AG09319 (cell line): Measurements from ENCODE around the gene FBXO34.

Experiments used
- DNase-seq: peaks from one replicate; pipeline ENCODE4 v3.0.0-alpha.2; 2010; ENCODE audit warnings: low read depth; ENCODE audit errors: extremely low read depth
- TF ChIP-seq, protein P1 (sequence below): IDR thresholded peaks from 2 replicates; pipeline ENCODE4 v1.5.1; 2011; ENCODE audit warnings: low read depth, mild to moderate bottlenecking, inconsistent platforms, low read length, moderate library complexity

FBXO34 gene

DNA sequence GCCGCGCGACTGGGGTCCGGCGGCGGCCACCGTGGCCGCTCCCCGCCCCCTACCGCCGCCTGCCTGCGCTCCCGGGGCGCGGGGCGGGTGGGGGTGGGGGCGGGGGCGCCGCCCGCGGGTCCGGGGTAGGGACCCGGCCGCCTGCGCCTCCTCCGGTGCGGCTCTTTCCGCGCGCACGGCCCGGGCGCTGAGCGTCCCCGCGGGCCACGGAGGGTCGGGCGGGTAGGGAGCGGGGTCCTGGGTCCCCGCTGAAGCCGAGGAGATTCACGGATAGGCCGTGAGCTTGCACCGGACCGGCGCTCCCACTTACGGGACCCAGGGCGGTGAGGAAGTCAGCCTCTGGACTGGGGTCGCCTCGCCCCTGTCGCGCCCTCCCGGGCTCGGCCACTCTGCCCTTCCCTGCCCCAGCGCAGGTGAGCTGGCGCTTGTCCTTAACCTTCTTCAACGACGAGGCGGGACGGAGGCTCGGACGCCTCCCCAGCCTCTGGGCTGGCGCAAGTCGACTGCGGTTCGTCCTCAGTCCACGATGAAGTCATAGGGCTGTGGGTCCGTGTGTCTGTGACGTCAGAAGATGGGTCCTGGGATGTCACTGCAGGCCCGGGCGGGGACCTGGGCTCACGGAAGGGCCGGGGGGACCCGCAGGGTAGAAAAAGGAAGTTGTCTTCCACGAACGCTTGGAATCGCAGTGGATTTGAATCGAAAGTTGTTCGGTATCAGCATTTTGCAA is 514 bp downstream of the FBXO34 start:
- peak; percentile 41 for DNase-seq
- TF ChIP-seq, protein P1, sequence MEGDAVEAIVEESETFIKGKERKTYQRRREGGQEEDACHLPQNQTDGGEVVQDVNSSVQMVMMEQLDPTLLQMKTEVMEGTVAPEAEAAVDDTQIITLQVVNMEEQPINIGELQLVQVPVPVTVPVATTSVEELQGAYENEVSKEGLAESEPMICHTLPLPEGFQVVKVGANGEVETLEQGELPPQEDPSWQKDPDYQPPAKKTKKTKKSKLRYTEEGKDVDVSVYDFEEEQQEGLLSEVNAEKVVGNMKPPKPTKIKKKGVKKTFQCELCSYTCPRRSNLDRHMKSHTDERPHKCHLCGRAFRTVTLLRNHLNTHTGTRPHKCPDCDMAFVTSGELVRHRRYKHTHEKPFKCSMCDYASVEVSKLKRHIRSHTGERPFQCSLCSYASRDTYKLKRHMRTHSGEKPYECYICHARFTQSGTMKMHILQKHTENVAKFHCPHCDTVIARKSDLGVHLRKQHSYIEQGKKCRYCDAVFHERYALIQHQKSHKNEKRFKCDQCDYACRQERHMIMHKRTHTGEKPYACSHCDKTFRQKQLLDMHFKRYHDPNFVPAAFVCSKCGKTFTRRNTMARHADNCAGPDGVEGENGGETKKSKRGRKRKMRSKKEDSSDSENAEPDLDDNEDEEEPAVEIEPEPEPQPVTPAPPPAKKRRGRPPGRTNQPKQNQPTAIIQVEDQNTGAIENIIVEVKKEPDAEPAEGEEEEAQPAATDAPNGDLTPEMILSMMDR: no peak

DNA sequence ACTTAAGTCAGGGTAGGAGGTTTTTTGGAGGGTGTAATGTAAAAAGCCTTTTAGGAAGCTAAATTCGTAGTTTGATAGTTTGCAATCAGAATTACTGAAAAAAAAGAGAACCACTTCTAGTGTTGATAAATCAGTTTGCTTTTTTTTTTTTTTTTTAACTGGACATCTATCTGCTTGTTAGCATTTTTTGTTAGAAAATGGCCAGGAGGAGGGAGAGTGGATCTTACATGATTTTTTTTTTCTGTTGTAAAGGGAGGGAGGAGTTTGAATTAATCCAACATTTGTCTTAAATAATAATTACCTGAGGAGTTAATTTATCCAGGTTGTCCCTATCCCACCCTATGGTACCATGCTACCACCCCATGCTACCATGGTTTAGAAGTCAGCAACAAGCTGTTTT is 1.2 kb downstream of the FBXO34 start:
- TF ChIP-seq, protein P1: no peak
- DNase-seq: no peak

DNA sequence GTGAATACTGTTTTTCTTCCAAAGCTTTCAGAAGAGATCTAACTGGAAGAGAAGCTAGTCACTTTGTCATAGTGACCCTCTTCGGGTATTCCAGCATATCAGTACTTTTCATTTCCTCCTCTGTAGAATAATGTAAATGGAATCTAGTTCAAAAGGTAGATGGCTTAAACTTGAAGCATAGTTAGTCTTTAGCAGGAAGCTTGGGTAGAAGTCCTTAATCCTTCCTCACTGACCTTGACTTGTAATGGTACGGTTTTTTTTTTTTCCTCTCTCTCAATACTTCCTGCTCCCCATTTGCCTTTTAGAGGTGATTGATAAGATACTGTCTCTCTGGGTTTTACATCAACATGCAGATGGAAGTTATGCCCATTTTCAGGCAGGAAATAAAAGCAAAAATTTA is 1.7 kb downstream of the FBXO34 start:
- TF ChIP-seq, protein P1: no peak
- DNase-seq: no peak

DNA sequence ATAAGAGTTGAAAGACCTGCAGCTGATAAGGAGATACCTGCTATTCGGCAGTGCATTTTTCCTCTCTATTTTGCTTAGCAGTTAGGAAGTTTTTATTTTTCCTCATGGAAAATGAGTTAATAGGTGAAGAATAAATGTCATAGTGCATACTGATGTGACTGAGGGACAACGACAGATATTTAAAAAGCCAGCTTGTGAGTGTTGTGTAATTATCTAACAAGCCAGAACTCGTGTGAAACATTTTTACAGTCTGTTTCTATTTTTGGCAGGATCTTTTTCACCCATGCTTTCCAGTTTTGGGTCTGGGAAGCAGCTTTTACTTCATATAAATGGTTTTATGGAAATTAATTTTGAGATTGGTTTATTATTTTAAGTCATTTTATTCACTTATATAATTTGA is 2.9 kb downstream of the FBXO34 start:
- TF ChIP-seq, protein P1: no peak
- no peak for DNase-seq

DNA sequence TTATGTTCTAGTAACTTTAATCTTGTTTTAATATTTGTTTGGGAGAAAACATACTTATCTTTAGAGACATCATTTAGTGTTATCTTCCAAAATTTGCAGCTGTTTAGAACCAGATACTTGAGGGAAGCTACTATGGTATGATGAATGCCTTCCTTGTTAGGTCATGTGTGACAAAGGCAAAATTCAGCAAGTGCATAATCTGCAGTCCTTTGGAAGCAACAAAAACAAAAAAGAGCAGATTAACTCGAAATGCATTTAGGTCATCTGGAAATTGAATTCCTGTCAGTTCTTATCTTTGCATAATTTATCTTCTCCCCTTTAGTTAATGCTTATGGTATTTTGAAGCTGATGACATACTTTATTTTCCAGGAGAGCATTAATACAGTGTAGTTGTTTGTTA is 3.5 kb downstream of the FBXO34 start:
- TF ChIP-seq, protein P1: no peak
- DNase-seq: no peak

DNA sequence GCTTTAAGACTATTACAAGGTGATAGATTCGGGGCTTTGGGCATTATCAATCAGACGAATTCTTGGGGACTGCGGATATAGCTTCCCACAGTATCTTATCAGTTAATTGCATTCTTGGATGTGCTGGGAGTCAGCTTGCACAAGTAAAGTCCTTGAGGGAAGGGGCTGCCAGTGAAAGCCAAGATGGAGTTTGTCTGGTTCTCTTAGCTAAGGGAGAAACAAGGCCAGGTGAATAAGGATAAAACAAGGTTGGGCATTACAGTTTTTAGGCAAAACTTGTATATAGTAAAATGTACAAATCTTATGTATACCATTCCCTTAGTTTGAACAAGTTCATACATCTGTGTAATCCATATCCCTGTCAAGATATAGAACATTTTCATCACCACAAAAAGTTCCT is 5.5 kb downstream of the FBXO34 start:
- no peak for DNase-seq
- TF ChIP-seq, protein P1: no peak

DNA sequence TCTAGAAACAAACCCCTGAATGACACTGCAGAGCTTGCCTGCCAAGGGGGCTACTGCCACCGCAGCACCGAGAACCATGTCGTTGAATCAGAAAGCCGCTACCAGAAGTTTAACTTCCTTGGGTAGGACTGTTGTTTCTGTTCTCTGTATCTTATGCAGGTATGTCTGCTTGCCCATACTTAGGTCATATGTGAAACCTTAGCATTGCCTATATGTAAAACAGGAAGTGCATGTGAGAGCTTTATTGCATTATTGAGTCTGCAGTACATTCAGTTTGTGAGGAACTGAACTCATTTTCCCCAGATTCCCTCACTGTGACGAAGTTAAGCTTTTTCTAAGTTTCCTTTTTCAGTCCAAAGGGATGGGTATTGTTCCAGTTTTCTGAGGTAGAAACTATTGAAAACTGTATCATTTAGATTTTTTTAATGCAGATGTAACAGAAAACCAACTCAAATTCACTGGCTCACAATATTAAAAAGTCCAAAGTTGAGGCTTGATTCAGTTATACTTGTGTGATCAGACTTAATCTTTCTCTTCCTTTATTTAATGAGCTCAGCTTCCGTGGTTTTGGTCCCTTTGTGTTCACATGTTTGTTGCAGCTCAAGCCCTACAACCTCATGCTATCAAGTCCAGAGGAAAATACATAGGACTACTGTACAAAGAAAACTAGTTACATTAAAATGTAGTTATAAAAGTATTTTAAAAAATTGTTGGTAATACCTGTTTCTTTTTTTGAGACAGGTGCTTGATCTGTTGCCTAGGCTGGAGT is 6.9 kb downstream of the FBXO34 start:
- TF ChIP-seq, protein P1: no peak
- no peak for DNase-seq
